ENCODE measurements around the gene GALC.

GALC gene

DNA sequence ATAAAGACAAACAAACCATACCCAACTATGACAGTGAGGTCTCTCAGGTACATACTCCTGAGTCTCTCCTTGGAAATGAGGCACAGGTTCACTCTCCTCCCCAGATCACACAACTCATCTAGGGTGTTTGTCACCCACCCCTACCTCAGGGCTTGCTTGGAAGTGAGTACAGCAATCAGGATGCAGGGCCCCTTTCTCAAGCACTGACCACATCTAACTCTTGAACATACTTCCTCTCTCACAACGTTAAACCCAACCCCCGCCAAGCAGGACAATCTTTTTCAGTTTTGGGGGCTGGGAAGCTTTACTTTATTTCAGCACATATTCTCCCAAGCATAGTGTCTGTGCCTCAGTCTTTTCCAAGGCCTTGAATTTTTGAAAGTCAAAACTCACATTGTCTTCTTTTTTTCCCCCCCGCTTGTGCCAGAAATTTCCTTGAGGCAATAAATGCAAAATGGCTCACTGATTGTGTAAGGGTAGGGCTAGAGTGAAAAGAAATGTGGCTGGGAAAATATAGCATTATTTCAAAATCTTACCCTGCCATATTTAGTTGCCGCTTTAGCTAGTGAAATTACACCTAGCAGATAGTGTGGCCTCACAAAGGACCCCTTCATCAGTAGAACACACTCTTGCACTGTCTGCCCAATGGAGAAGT lies 9.6 kb upstream of the GALC start:
- H3K4me3 ChIP-seq (ENCODE audit: low read length), result no peak overlapping the region
- 0 out of 2 replicates have a peak overlapping the region, but pooled peaks have one; percentile 23 for H3K4me2 ChIP-seq (ENCODE audit: low read length)
- H3K27me3 ChIP-seq (ENCODE audit: control insufficient read depth, low read length), result no peaks in the 10 kb centered on the region

DNA sequence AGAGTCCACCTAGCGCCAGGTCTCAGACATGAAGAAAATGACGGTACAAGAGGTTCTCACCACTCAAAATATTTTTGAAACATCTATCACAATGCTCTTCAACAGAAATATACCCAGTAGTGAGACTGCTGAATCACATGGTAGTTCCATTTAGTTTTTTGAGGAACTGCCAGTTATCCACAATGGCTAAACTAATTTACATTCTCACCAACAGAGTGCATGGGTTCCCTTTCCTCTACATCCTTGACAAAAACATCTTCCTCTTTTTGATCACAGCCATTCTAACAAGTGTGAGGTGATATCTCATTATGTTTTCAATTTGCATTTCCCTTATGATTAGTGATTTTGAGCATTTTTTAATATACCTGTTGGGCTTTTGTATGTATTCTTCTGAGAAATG lies 6.3 kb upstream of the GALC start:
- Histone ChIP-seq H3K27ac (ENCODE audit: low read depth, low read length) (no peak overlapping the region), H3K79me2 (ENCODE audit: control insufficient read depth, low read length) (no peaks in the 10 kb centered on the region), H3K36me3 (ENCODE audit: control insufficient read depth, low read length) (no peaks in the 10 kb centered on the region), H3K4me2 (ENCODE audit: low read length) (no peak overlapping the region), H3K4me1 (ENCODE audit: control insufficient read depth, low read length) (peaks cover 40% of the 10 kb centered on the region), H3F3A (ENCODE audit: control insufficient read depth, insufficient read depth) (no peaks in the 10 kb centered on the region; the same call in 1 of the 2 replicates), H3K27me3 (ENCODE audit: control insufficient read depth, low read length) (no peaks in the 10 kb centered on the region), H3K9me2 (replicated peaks; ENCODE audit: control insufficient read depth, low read length) (no peaks in the 10 kb centered on the region), H3K9me3 (ENCODE audit: control insufficient read depth, insufficient read depth, low read length) (no peaks in the 10 kb centered on the region; the same call in 1 of the 2 replicates), H4K20me1 (ENCODE audit: control insufficient read depth, insufficient read depth, low read depth, low read length) (no peaks in the 10 kb centered on the region), H3K4me3 (ENCODE audit: low read length) (no peak overlapping the region)
- no peak for TF ChIP-seq EZH2phosphoT487 (IDR thresholded peaks at IDR 0.05; ENCODE audit: borderline replicate concordance, low read length)
- TF ChIP-seq, protein P1, sequence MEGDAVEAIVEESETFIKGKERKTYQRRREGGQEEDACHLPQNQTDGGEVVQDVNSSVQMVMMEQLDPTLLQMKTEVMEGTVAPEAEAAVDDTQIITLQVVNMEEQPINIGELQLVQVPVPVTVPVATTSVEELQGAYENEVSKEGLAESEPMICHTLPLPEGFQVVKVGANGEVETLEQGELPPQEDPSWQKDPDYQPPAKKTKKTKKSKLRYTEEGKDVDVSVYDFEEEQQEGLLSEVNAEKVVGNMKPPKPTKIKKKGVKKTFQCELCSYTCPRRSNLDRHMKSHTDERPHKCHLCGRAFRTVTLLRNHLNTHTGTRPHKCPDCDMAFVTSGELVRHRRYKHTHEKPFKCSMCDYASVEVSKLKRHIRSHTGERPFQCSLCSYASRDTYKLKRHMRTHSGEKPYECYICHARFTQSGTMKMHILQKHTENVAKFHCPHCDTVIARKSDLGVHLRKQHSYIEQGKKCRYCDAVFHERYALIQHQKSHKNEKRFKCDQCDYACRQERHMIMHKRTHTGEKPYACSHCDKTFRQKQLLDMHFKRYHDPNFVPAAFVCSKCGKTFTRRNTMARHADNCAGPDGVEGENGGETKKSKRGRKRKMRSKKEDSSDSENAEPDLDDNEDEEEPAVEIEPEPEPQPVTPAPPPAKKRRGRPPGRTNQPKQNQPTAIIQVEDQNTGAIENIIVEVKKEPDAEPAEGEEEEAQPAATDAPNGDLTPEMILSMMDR (IDR thresholded peaks at IDR 0.05; ENCODE audit: low read depth, low read length, poor library complexity, severe bottlenecking), result no peak

More for the DNA sequence above, 9.6 kb upstream of the GALC start:
- Histone ChIP-seq H3F3A (ENCODE audit: control insufficient read depth, insufficient read depth) (peaks cover 12% of the 10 kb centered on the region; the same call in 1 of the 2 replicates), H3K79me2 (ENCODE audit: control insufficient read depth, low read length) (peaks cover 22% of the 10 kb centered on the region), H3K9me2 (replicated peaks; ENCODE audit: control insufficient read depth, low read length) (no peaks in the 10 kb centered on the region), H3K27ac (ENCODE audit: low read depth, low read length) (no peak overlapping the region), H4K20me1 (ENCODE audit: control insufficient read depth, insufficient read depth, low read depth, low read length) (no peaks in the 10 kb centered on the region), H3K4me1 (ENCODE audit: control insufficient read depth, low read length) (peaks cover 52% of the 10 kb centered on the region), H3K36me3 (ENCODE audit: control insufficient read depth, low read length) (0 out of 2 replicates have a peak, but pooled peaks cover 3% of the 10 kb centered on the region), H3K9me3 (ENCODE audit: control insufficient read depth, insufficient read depth, low read length) (no peaks in the 10 kb centered on the region)
- TF ChIP-seq, protein P1 (IDR thresholded peaks at IDR 0.05; ENCODE audit: low read depth, low read length, poor library complexity, severe bottlenecking), result no peak
- no peak for TF ChIP-seq EZH2phosphoT487 (IDR thresholded peaks at IDR 0.05; ENCODE audit: borderline replicate concordance, low read length)

DNA sequence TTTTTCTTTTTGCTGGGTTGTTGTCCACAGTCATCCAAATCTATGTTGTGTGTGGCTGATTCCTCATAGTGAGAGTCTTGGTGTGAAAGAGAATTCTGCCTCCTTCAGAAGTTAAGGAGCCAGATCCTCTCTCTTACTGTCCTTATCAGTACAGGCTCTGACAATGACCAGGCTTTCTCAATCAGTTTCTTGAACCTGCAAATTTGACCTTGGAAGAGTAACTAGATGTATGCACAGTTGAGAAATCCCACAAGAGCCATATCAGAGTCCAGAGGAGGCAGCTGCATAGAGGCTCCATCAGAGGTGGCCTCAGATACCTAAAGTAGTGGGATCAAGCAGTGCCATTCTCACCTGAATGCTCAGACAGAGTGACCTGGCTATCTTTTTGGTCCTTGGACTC lies 5.5 kb upstream of the GALC start:
- no peaks in the 10 kb centered on the region for H3K36me3 ChIP-seq (ENCODE audit: control insufficient read depth, low read length)
- TF ChIP-seq EZH2phosphoT487 (IDR thresholded peaks at IDR 0.05; ENCODE audit: borderline replicate concordance, low read length), result no peak
- H3K4me2 ChIP-seq (ENCODE audit: low read length), result no peak overlapping the region
- H3K9me3 ChIP-seq (ENCODE audit: control insufficient read depth, insufficient read depth, low read length), result no peaks in the 10 kb centered on the region; the same call in 1 of the 2 replicates
- H3K9me2 ChIP-seq (replicated peaks; ENCODE audit: control insufficient read depth, low read length), result no peaks in the 10 kb centered on the region
- no peaks in the 10 kb centered on the region; the same call in 1 of the 2 replicates for H3F3A ChIP-seq (ENCODE audit: control insufficient read depth, insufficient read depth)
- no peaks in the 10 kb centered on the region for H3K27me3 ChIP-seq (ENCODE audit: control insufficient read depth, low read length)
- no peaks in the 10 kb centered on the region for H4K20me1 ChIP-seq (ENCODE audit: control insufficient read depth, insufficient read depth, low read depth, low read length)
- no peak overlapping the region for H3K27ac ChIP-seq (ENCODE audit: low read depth, low read length)
- peaks cover 42% of the 10 kb centered on the region for H3K4me1 ChIP-seq (ENCODE audit: control insufficient read depth, low read length)
- no peak overlapping the region for H3K4me3 ChIP-seq (ENCODE audit: low read length)
- H3K79me2 ChIP-seq (ENCODE audit: control insufficient read depth, low read length), result no peaks in the 10 kb centered on the region

DNA sequence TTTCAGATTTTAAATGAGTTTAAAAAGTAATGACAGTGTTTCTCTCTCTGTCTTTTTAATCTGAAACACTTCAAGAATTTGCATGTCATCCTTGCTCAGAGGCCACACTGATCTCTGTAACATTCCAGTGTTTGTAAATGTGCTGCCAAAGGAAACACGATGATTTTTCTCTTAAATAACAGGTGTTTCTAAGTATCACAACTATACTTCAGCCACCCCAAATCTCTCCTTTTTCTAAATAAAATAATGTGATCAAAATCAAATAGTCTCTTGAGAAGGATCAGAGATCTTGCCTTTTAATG lies 3.3 kb upstream of the GALC start:
- no peaks in the 10 kb centered on the region for H3K27me3 ChIP-seq (ENCODE audit: control insufficient read depth, low read length)
- H4K20me1 ChIP-seq (ENCODE audit: control insufficient read depth, insufficient read depth, low read depth, low read length), result no peaks in the 10 kb centered on the region
- H3K9me3 ChIP-seq (ENCODE audit: control insufficient read depth, insufficient read depth, low read length), result no peaks in the 10 kb centered on the region; the same call in 1 of the 2 replicates
- H3K4me3 ChIP-seq (ENCODE audit: low read length), result no peak overlapping the region
- no peak overlapping the region for H3K4me2 ChIP-seq (ENCODE audit: low read length)
- H3K36me3 ChIP-seq (ENCODE audit: control insufficient read depth, low read length), result no peaks in the 10 kb centered on the region
- peaks cover 44% of the 10 kb centered on the region for H3K4me1 ChIP-seq (ENCODE audit: control insufficient read depth, low read length)
- no peaks in the 10 kb centered on the region for H3K9me2 ChIP-seq (replicated peaks; ENCODE audit: control insufficient read depth, low read length)
- no peaks in the 10 kb centered on the region for H3K79me2 ChIP-seq (ENCODE audit: control insufficient read depth, low read length)
- TF ChIP-seq EZH2phosphoT487 (IDR thresholded peaks at IDR 0.05; ENCODE audit: borderline replicate concordance, low read length), result no peak
- TF ChIP-seq, protein P1 (IDR thresholded peaks at IDR 0.05; ENCODE audit: low read depth, low read length, poor library complexity, severe bottlenecking), result no peak
- H3K27ac ChIP-seq (ENCODE audit: low read depth, low read length), result no peak overlapping the region
- H3F3A ChIP-seq (ENCODE audit: control insufficient read depth, insufficient read depth), result peaks cover 6% of the 10 kb centered on the region

All from DOHH2 (cell line).